GM19035 (cell line): ENCODE measurements around the gene KCNC1.

ENCODE experiments used
- ATAC-seq: cut with Tn5 transposase; IDR thresholded peaks from one replicate; pipeline ENCODE4 v1.9.1; 2021; ENCODE audit not compliant: unreplicated experiment

KCNC1 gene

GRCh38 chr11:17734418-17734911 is at the start of gene KCNC1:
KCNC1 (plus strand) TSS chr11:17734781; CDS start chr11:17736003, 1,222 bp downstream.
- ATAC-seq: no peak

GRCh38 chr11:17686231-17686980 is 48.2 kb upstream of the KCNC1 start:
- no peak for ATAC-seq

- ATAC-seq: no peak
Measured at GRCh38 chr11:17687946-17688670, 46.5 kb upstream of the KCNC1 start.

GRCh38 chr11:17691550-17691949 is 43.0 kb upstream of the KCNC1 start:
- ATAC-seq: no peak

- no peak for ATAC-seq
Measured at GRCh38 chr11:17691976-17692375, 42.6 kb upstream of the KCNC1 start.

GRCh38 chr11:17692931-17693330 is 41.6 kb upstream of the KCNC1 start:
- ATAC-seq: no peak

GRCh38 chr11:17693531-17693930 is 41.0 kb upstream of the KCNC1 start:
- ATAC-seq: no peak

- ATAC-seq: no peak
Measured at GRCh38 chr11:17694494-17695110, 40.0 kb upstream of the KCNC1 start.

GRCh38 chr11:17695454-17696441 is 38.8 kb upstream of the KCNC1 start:
- no peak for ATAC-seq

GRCh38 chr11:17696741-17697140 is 37.8 kb upstream of the KCNC1 start:
- no peak for ATAC-seq

- ATAC-seq: no peak
Measured at GRCh38 chr11:17697175-17697949, 37.2 kb upstream of the KCNC1 start.

- ATAC-seq: no peak
Measured at GRCh38 chr11:17699147-17700114, 35.1 kb upstream of the KCNC1 start.

GRCh38 chr11:17700991-17701390 is 33.6 kb upstream of the KCNC1 start:
- no peak for ATAC-seq

GRCh38 chr11:17702876-17703275 is 31.7 kb upstream of the KCNC1 start:
- ATAC-seq: no peak

GRCh38 chr11:17703951-17704350 is 30.6 kb upstream of the KCNC1 start:
- ATAC-seq: peak; percentile 63

- ATAC-seq: no peak
Measured at GRCh38 chr11:17707830-17708229, 26.8 kb upstream of the KCNC1 start.

- no peak for ATAC-seq
Measured at GRCh38 chr11:17711836-17712235, 22.7 kb upstream of the KCNC1 start.

GRCh38 chr11:17713851-17714250 is 20.7 kb upstream of the KCNC1 start:
- ATAC-seq: no peak
